Kasumi-1 (cell line): ENCODE measurements around the gene RBM26.
A peak's percentile ranks its signal among the peaks of the same experiment; 100 is the strongest.

Experiments used
- DNase-seq, 2 experiments: peaks; one replicate each; lab custom pipeline; 2025; lab: John Stamatoyannopoulos, UW

Gene RBM26

GRCh38 chr13:79423801-79424642 is 18.0 kb upstream of the RBM26 start:
- DNase-seq: peak; percentile 74 to 81

GRCh38 chr13:79423340-79423739 is 17.3 kb upstream of the RBM26 start:
- no peak for DNase-seq

DNA sequence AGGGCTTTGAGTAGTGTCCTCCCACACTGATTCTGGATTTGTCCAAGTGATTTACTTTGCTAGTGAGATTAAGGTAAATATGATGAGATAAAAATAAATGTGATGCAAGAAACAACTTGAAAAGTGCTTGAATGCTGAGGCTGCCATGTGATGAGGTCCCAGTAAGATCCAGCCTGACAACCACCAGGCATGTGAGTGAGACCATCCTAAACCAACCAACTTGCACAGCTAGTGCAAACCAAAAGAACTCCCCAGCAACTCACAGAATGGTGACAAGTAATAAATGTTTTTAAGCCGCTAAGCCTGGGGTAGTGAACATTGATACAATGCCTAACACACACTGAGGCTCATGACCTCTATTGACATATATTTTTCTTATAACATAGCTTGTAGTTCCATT is 13.3 kb upstream of the RBM26 start:
- DNase-seq: no peak

DNA sequence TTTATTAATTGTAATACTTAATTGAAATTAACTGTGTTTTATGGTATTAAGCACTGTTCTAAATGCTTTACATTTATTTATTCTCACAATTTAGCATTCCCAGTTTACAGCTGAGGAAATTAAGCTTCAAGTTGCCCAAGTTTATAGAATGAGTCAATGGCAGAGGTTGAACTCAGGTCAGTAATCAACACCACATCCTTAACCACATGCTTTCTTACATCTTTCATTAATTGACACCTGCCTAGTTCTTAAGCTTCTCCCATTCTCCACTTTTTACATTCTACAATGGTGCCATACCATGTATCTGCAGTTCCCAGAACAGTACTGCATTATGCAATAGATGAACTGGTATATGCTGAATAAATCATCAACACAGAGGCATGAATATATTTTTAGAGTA is 11.7 kb upstream of the RBM26 start:
- DNase-seq: no peak

DNA sequence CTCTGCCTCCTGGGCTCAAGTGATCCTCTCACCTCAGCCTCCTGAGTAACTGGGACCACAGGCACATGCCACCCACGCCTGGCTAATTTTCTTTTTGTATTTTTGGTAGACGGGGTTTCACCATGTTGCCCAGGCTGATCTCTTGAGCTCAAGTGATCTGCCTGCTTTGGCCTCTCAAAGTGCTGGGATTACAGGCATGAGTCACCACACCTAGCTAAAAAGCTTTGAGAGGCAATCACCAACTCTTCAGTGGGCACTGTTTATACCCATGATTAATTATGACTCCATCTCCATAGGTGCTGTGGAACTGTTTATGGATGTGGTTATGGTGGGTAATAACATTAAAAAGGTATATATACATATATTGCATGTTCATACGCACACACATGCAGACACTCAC is 7.5 kb upstream of the RBM26 start:
- DNase-seq: no peak

DNA sequence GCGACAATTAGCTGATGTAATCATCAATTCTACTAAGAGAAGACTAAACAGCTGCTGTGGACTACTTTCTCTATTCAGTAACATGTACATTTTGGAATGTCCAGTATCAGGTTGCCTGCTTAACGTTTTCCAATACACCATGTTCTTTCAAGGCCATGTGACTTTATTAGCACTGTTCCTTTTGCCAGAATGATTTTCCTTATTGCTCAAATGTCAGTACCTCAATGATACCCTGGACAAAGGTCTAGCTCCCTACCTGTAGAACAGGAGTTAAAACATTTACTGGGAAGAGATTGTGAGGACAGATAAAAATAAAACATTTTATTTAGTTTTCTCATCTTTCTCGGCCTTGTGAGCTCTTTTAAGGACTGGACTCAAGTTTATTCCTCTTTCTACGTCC is 3.8 kb upstream of the RBM26 start:
- DNase-seq: no peak

GRCh38 chr13:79407349-79407979 is 1.4 kb upstream of the RBM26 start:
- peak; percentile 27 to 34 for DNase-seq

DNA sequence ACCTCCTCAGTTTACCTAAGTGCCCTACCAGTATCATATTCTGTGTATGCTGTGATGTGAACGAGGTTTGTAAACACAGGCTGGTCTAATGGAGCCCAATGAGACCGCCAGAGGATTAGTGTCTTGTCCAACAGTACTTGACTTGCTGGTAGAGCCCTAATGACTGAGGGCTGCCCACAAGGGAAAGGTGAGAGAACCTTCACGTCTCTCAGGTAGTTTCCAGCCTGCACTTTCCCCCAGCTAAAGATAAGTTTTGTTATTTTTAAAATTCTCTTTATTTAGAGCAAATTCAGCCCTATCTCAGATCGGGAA is 498 bp upstream of the RBM26 start:
- DNase-seq: peak in 1 of 2 experiments; percentile 71

- DNase-seq: peak in 1 of 2 experiments; percentile 27
These were observed 589 bp downstream of the RBM26 start for GRCh38 chr13:79405501-79405830.

DNA sequence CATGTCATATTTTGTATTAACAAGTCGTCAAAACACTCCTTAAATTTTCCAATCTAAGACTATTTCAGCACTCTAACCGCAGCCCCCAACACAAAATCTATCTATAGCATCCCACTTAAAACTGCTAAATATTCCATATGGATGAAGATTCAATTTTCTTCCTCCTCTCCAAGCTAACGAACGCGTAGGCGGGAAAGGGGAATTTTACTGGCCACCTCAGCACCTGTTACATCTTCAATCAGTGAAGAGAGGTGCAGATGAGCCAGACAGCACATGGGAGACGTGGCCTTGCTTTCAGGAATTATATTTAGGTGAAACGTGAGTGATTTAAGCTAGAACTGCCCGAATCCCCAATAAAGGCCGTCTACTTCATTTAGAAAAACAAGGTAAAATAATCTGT is 1.1 kb downstream of the RBM26 start:
- no peak for DNase-seq

DNA sequence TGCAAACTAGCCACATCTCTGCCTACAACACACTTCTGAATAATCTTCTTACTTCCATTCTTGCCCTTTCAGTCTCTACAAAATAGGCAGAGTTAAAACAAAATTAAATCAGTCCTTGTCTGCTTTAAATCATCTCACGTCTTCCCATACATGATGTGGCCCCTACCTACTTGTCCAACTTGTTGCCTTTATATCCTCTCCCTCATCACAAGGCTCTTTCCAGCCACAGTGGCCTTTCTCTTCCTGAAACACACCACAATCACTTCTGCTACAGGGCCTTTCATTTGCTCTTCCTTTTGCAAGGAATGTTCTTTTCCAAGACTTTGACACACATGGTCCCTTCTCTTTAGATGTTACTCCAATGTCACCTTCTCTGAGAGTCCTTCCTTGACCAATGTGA is 1.7 kb downstream of the RBM26 start:
- DNase-seq: peak; percentile 18 to 28

- DNase-seq: no peak
These were observed 2.9 kb downstream of the RBM26 start for GRCh38 chr13:79403113-79403512.

DNA sequence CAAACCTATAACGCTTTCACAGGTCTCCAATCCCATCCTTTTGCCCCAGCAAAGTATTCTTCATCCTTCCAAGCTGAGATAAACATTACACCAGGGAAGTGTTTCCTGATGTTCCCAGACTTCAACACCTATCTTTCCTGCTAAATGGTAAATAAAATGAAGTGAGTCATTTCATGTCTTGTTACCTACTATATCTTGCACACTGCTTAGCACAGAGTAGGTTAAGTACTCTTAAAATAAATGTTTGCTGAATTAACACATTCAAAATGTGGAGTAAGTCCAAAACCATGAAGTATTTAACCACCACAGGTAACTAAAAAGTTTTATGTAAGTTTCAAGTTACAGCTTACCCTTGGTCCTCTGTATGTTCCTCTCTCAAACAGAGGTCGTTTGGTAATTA is 3.4 kb downstream of the RBM26 start:
- no peak for DNase-seq

GRCh38 chr13:79402074-79402635 is 3.9 kb downstream of the RBM26 start:
- no peak for DNase-seq

GRCh38 chr13:79401259-79402070 is 4.6 kb downstream of the RBM26 start:
- peak; percentile 46 to 66 for DNase-seq

- DNase-seq: no peak
These were observed 7.1 kb downstream of the RBM26 start for GRCh38 chr13:79398915-79399314.

DNA sequence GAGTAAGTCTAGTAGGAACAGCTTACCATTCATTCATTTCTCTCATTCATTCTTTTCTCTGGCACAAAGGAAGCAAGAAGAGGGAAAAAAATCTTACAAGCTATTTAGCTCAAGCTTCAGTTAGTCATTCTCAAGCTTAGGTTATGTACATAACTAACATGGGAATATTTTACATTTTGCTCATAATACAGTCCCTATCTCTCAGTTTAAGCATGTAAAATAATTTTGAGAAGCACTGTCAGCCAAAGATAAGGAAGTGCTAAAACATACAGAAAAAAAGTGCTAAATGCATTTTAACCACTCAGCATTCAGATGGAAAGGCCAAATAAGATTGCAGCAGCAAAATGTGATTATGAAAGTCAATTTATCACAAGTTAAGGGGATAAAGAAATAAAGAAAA is 7.9 kb downstream of the RBM26 start:
- no peak for DNase-seq

DNA sequence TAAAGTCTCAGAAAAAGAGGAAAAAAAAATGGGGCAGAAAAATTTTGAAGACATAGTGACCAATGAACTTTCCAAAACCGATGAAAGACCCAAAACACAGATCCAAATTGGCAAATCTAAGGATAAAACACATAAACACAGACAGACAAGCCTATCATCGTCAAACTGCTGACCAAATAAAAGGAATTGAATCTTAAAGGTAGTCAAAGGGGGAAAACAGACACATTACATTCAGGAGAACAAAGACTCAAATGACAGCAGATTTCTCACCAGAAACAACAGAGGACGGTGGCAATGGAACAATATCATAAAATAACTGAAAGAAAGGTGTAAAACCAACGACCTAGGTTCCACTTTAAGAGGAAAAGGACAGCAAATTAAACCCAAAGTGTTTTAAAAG is 10.2 kb downstream of the RBM26 start:
- DNase-seq: no peak

- peak; percentile 75 to 85 for DNase-seq
These were observed 12.3 kb downstream of the RBM26 start for GRCh38 chr13:79393564-79394249.

DNA sequence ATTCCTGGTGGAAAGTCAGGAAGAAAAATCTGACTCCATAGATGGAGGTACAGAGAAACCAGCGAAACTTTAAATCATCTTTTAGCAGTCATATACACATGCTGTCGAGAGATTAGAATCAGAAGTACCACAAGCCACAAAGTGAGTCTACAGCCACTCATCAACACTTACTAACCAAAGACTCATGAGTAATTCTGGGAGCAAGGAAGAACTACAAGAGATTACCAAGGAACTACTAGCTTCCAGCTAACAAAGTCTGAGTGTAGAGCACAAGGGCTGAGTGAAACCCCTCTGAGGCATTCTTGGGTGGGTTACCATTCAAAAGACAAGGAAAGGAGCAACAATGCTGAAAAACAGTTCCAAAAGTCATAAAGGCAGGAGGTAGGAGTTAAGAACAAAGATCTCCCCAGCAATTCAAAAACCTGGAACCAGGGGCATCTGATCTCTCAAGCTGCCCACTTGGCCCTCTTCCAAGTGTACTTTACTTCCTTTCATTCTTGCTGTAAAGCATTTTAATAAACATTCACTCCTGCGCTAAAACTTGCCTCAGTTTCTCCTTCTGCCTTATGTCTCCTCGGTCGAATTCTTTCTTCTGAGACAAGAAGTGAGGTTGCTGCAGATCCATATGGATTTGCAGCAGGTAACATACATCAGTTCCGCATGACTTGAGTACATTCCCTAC is 13.0 kb downstream of the RBM26 start:
- peak; percentile 17 to 52 for DNase-seq

DNA sequence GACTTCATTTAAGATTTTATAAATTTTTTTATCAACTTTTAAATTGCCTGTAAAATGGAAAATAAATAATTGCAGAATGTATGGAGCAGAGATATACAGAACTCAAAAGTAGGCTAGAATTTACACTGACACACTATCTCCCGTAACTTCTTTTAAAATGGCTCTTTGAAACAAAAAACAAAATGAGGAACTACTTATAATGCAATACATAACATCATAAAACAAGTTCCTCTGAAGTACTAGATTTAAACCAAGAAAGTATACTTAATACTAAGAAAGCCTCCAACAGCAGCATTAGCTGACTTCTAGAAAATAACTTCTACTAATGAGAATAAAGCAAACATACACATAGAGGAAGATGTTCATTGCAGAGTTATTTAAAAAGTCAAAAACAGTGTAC is 17.0 kb downstream of the RBM26 start:
- peak; percentile 61 to 80 for DNase-seq

- DNase-seq: no peak
These were observed 18.2 kb downstream of the RBM26 start for GRCh38 chr13:79387853-79388252.
